Measurements from ENCODE around the gene SLC7A11.

- TF ChIP-seq YY1 (IDR thresholded peaks at IDR 0.05; ENCODE audit: insufficient read depth, insufficient read length) (no peak), SUZ12 (IDR thresholded peaks at IDR 0.05; ENCODE audit: extremely low read depth, insufficient read depth, insufficient read length) (no peak)
Observed at GRCh38 chr4:138262030-138262429, 19.9 kb upstream of the SLC7A11 start.

Measured in NT2/D1 (cell line).